Measurements from ENCODE around the gene STK11.

- peak in 1 of 6 experiments; percentile 13 for TF ChIP-seq CTCF (IDR thresholded peaks at IDR 0.05)
- no peak for TF ChIP-seq POLR2A (IDR thresholded peaks at IDR 0.05)
These were observed 60.7 kb downstream of the STK11 start for GRCh38 chr19:1266129-1266915.
